ENCODE data around the gene EMC10.

Gene EMC10

GRCh38 chr19:50510700-50511068, 34.4 kb downstream of the EMC10 start:
- Histone ChIP-seq H3K36me3 (ENCODE audit: low read depth) (no peaks in the 10 kb centered on the region), H3K4me1 (ENCODE audit: insufficient read depth, poor library complexity, severe bottlenecking) (no peaks in the 10 kb centered on the region), H3K27me3 (ENCODE audit: insufficient read depth, poor library complexity, severe bottlenecking) (no peaks in the 10 kb centered on the region), H3K27ac (ENCODE audit: poor library complexity, severe bottlenecking) (peak overlapping the region; percentile 6), H3K4me3 (ENCODE audit: severe bottlenecking) (peak overlapping the region; percentile 61), H3K9me3 (ENCODE audit: severe bottlenecking) (no peaks in the 10 kb centered on the region)
- TF ChIP-seq CTCF (IDR thresholded peaks at IDR 0.05; ENCODE audit: poor library complexity, severe bottlenecking) = no peak
- DNase-seq (ENCODE audit: low spot score) (no peak), ATAC-seq (ENCODE audit: low read depth) (no peak)

- Histone ChIP-seq H3K4me3 (ENCODE audit: severe bottlenecking) (peak within 1 kb of the TSS; percentile 61), H3K27ac (ENCODE audit: poor library complexity, severe bottlenecking) (peak within 1 kb of the TSS; percentile 6), H3K4me1 (ENCODE audit: insufficient read depth, poor library complexity, severe bottlenecking) (no peaks in the 10 kb centered on the region), H3K36me3 (ENCODE audit: low read depth) (no peaks in the 10 kb centered on the region), H3K27me3 (ENCODE audit: insufficient read depth, poor library complexity, severe bottlenecking) (no peaks in the 10 kb centered on the region), H3K9me3 (ENCODE audit: severe bottlenecking) (no peaks in the 10 kb centered on the region)
- DNase-seq (ENCODE audit: low spot score) = peak; percentile 99
- no peak for TF ChIP-seq CTCF (IDR thresholded peaks at IDR 0.05; ENCODE audit: poor library complexity, severe bottlenecking)
- ATAC-seq (ENCODE audit: low read depth) = peak; percentile 94
These were observed 34.9 kb downstream of the EMC10 start, which contains the start of gene JOSD2 for GRCh38 chr19:50511069-50511822. Gene JOSD2 (minus strand): TSS chr19:50511191. CDS start chr19:50510431, 760 bp downstream.

- Histone ChIP-seq H3K27me3 (ENCODE audit: insufficient read depth, poor library complexity, severe bottlenecking) (no peaks in the 10 kb centered on the region), H3K4me1 (ENCODE audit: insufficient read depth, poor library complexity, severe bottlenecking) (no peaks in the 10 kb centered on the region), H3K9me3 (ENCODE audit: severe bottlenecking) (no peaks in the 10 kb centered on the region), H3K27ac (ENCODE audit: poor library complexity, severe bottlenecking) (no peak overlapping the region), H3K4me3 (ENCODE audit: severe bottlenecking) (no peak overlapping the region), H3K36me3 (ENCODE audit: low read depth) (no peaks in the 10 kb centered on the region)
- ATAC-seq (ENCODE audit: low read depth) (no peak), DNase-seq (ENCODE audit: low spot score) (no peak)
- TF ChIP-seq CTCF (IDR thresholded peaks at IDR 0.05; ENCODE audit: poor library complexity, severe bottlenecking) = no peak
These were observed 36.0 kb downstream of the EMC10 start for GRCh38 chr19:50512112-50512998.

GRCh38 chr19:50512999-50513745, 36.9 kb downstream of the EMC10 start:
- Histone ChIP-seq H3K27ac (ENCODE audit: poor library complexity, severe bottlenecking) (no peak overlapping the region), H3K9me3 (ENCODE audit: severe bottlenecking) (no peaks in the 10 kb centered on the region), H3K4me3 (ENCODE audit: severe bottlenecking) (no peak overlapping the region), H3K27me3 (ENCODE audit: insufficient read depth, poor library complexity, severe bottlenecking) (no peaks in the 10 kb centered on the region), H3K4me1 (ENCODE audit: insufficient read depth, poor library complexity, severe bottlenecking) (no peaks in the 10 kb centered on the region), H3K36me3 (ENCODE audit: low read depth) (no peaks in the 10 kb centered on the region)
- no peak for DNase-seq (ENCODE audit: low spot score)
- TF ChIP-seq CTCF (IDR thresholded peaks at IDR 0.05; ENCODE audit: poor library complexity, severe bottlenecking) = no peak
- no peak for ATAC-seq (ENCODE audit: low read depth)

Data from RWPE2 (cell line).